ENCODE measurements around the gene KRT25. TPM values are rescaled to one million over a fixed set of nuclear protein-coding genes. Genes with fewer than 3 reads are reported as not detected.

Gene KRT25
- total RNA-seq, 2 experiments from 2014 or later, result not detected

DNA sequence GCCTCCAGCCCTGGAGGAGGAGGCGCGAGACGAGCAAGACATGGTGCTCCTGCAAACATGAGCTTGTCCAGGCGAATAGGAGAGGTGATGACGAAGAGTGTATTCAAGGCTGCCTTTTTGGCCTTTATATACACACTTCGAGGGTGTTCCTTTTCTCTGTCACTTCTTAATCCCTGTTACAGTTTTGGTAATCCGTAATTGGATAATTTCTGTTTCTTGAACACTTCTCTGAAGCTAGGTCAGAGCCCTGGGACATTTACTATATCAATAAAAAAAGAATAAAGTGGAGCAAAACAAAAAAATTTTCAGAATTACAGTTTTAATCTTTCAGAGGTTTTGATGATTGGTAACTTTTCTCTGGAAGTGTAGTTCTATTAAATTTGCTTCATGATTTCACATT, 51.5 kb downstream of the KRT25 start, which contains the start of gene KRT24:
Gene KRT24, minus strand, starts transcription at position 101 of the 400 bp plus-strand sequence. Its CDS starts 59 bp downstream, at position 42.
- Histone ChIP-seq H3K36me3 (ENCODE audit: insufficient read depth, low read length) (no peaks in the 10 kb centered on the region), H3K4me3 (ENCODE audit: low read depth, low read length, poor library complexity, severe bottlenecking) (no peak within 1 kb of the TSS), H3K79me2 (ENCODE audit: insufficient read depth, low read depth, low read length) (no peaks in the 10 kb centered on the region), H4K20me1 (ENCODE audit: insufficient read depth, low read length) (no peaks in the 10 kb centered on the region), H2AFZ (ENCODE audit: low read length) (no peak within 1 kb of the TSS), H3K4me1 (ENCODE audit: insufficient read depth, low read length, poor library complexity, severe bottlenecking) (no peaks in the 10 kb centered on the region), H3K4me2 (ENCODE audit: low read length) (no peak within 1 kb of the TSS), H3K9me3 (ENCODE audit: low read length) (no peaks in the 10 kb centered on the region), H3K27ac (ENCODE audit: low read depth, low read length, poor library complexity, severe bottlenecking) (no peak within 1 kb of the TSS), H3K9me2 (ENCODE audit: insufficient read depth, low read length) (no peaks in the 10 kb centered on the region)
- BruUV-seq (replicated peaks), result no TSS peak
- POLR2A ChIA-PET, result interaction anchor here (0.7 kb wide), 1 partner anchor 32 kb away, joined by 3 read pairs; no protein-coding TSS in a partner anchor
- no peak for TF ChIP-seq EZH2phosphoT487 (IDR thresholded peaks at IDR 0.05; ENCODE audit: borderline replicate concordance, low read depth, low read length)
- TF ChIP-seq, protein P1, sequence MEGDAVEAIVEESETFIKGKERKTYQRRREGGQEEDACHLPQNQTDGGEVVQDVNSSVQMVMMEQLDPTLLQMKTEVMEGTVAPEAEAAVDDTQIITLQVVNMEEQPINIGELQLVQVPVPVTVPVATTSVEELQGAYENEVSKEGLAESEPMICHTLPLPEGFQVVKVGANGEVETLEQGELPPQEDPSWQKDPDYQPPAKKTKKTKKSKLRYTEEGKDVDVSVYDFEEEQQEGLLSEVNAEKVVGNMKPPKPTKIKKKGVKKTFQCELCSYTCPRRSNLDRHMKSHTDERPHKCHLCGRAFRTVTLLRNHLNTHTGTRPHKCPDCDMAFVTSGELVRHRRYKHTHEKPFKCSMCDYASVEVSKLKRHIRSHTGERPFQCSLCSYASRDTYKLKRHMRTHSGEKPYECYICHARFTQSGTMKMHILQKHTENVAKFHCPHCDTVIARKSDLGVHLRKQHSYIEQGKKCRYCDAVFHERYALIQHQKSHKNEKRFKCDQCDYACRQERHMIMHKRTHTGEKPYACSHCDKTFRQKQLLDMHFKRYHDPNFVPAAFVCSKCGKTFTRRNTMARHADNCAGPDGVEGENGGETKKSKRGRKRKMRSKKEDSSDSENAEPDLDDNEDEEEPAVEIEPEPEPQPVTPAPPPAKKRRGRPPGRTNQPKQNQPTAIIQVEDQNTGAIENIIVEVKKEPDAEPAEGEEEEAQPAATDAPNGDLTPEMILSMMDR (conservative IDR thresholded peaks at IDR 0.05; ENCODE audit: low read length), result no peak
- intact Hi-C loops (cut with micrococcal nuclease; ENCODE audit: unreplicated experiment), result no loop called here
- CTCF ChIA-PET (ENCODE audit: unreplicated experiment), result no interaction called here
- DNase-seq (ENCODE audit: low spot score), result no peak

DNA sequence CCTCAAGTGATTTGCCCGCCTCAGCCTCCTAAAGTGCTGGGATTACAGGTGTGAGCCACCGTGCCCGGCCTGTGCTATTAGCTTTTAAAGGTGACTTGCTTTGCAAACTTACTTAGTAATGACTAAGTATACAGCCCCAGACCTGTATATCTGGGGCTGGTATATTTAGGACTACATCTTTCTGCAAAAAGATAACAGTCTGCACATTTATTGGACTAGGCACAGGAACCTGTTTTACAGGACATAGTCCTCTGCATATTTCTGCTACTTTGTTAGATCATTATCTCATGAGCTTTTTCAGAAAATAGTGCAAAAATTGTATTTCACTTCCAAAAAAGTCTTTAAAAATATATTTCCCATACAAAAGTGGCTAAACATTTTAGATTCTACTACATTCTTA, 52.9 kb downstream of the KRT25 start:
- Histone ChIP-seq H4K20me1 (ENCODE audit: insufficient read depth, low read length) (no peaks in the 10 kb centered on the region), H3K36me3 (ENCODE audit: insufficient read depth, low read length) (no peaks in the 10 kb centered on the region), H3K4me3 (ENCODE audit: low read depth, low read length, poor library complexity, severe bottlenecking) (no peak overlapping the region), H3K9me3 (ENCODE audit: low read length) (no peaks in the 10 kb centered on the region), H3K4me1 (ENCODE audit: insufficient read depth, low read length, poor library complexity, severe bottlenecking) (no peaks in the 10 kb centered on the region), H3K27ac (ENCODE audit: low read depth, low read length, poor library complexity, severe bottlenecking) (no peak overlapping the region), H3K9me2 (ENCODE audit: insufficient read depth, low read length) (no peaks in the 10 kb centered on the region), H3K4me2 (ENCODE audit: low read length) (no peak overlapping the region), H2AFZ (ENCODE audit: low read length) (no peak overlapping the region), H3K79me2 (ENCODE audit: insufficient read depth, low read depth, low read length) (no peaks in the 10 kb centered on the region)
- BruUV-seq (replicated peaks), result no TSS peak
- CTCF ChIA-PET (ENCODE audit: unreplicated experiment), result no interaction called here
- POLR2A ChIA-PET, result interaction anchor here (0.6 kb wide), 1 partner anchor 513 kb away, joined by 3 read pairs; no protein-coding TSS in a partner anchor
- no peak for TF ChIP-seq EZH2phosphoT487 (IDR thresholded peaks at IDR 0.05; ENCODE audit: borderline replicate concordance, low read depth, low read length)
- TF ChIP-seq, protein P1 (conservative IDR thresholded peaks at IDR 0.05; ENCODE audit: low read length), result no peak
- intact Hi-C loops (cut with micrococcal nuclease; ENCODE audit: unreplicated experiment), result no loop called here
- no peak for DNase-seq (ENCODE audit: low spot score)

DNA sequence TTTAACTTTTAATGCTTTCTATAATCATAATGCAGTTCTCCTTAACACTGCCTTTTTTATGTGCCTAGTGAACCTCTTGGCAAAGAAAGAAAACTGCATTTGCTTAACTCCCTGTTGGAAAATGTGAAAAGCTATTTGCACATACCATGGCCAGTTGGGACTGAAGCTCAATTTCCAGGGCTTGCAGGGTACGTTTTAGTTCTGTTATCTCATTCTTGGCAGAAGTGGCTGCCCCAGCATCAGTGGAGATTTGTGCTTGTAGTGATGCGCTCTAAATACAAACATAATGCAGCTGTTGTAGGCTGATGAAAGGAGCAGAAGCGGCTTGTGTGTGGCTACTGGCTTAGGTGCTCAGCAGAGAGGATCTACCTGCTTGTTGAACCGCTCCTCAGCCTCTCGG, 55.3 kb downstream of the KRT25 start:
- H3K9me2 ChIP-seq (ENCODE audit: insufficient read depth, low read length), result no peaks in the 10 kb centered on the region
- no peak overlapping the region for H3K4me3 ChIP-seq (ENCODE audit: low read depth, low read length, poor library complexity, severe bottlenecking)
- no peak for DNase-seq (ENCODE audit: low spot score)
- H4K20me1 ChIP-seq (ENCODE audit: insufficient read depth, low read length), result no peaks in the 10 kb centered on the region
- ChIA-PET CTCF (ENCODE audit: unreplicated experiment) (no interaction called here), POLR2A (no interaction called here)
- H3K79me2 ChIP-seq (ENCODE audit: insufficient read depth, low read depth, low read length), result no peaks in the 10 kb centered on the region
- no TSS peak for BruUV-seq (replicated peaks)
- no peaks in the 10 kb centered on the region for H3K9me3 ChIP-seq (ENCODE audit: low read length)
- no peaks in the 10 kb centered on the region for H3K4me1 ChIP-seq (ENCODE audit: insufficient read depth, low read length, poor library complexity, severe bottlenecking)
- H3K36me3 ChIP-seq (ENCODE audit: insufficient read depth, low read length), result no peaks in the 10 kb centered on the region
- no peak overlapping the region for H3K27ac ChIP-seq (ENCODE audit: low read depth, low read length, poor library complexity, severe bottlenecking)
- no peak overlapping the region for H2AFZ ChIP-seq (ENCODE audit: low read length)
- intact Hi-C loops (cut with micrococcal nuclease; ENCODE audit: unreplicated experiment), result no loop called here
- no peak overlapping the region for H3K4me2 ChIP-seq (ENCODE audit: low read length)
- TF ChIP-seq, protein P1 (conservative IDR thresholded peaks at IDR 0.05; ENCODE audit: low read length), result no peak
- no peak for TF ChIP-seq EZH2phosphoT487 (IDR thresholded peaks at IDR 0.05; ENCODE audit: borderline replicate concordance, low read depth, low read length)
